Activated CD4-positive, alpha-beta T cell treated with anti-CD3 and anti-CD28 coated beads, Interleukin-10, Interleukin-2, amounts not matched to agents 100 ng/mL and 50 ng/mL, durations not matched to agents 16 hours and 8 hours (primary cell): ENCODE data around the gene EPM2AIP1.

ENCODE experiments used
- DNase-seq: peaks from one replicate; pipeline ENCODE4 v3.0.0-alpha.2; 2020

Gene EPM2AIP1

DNA sequence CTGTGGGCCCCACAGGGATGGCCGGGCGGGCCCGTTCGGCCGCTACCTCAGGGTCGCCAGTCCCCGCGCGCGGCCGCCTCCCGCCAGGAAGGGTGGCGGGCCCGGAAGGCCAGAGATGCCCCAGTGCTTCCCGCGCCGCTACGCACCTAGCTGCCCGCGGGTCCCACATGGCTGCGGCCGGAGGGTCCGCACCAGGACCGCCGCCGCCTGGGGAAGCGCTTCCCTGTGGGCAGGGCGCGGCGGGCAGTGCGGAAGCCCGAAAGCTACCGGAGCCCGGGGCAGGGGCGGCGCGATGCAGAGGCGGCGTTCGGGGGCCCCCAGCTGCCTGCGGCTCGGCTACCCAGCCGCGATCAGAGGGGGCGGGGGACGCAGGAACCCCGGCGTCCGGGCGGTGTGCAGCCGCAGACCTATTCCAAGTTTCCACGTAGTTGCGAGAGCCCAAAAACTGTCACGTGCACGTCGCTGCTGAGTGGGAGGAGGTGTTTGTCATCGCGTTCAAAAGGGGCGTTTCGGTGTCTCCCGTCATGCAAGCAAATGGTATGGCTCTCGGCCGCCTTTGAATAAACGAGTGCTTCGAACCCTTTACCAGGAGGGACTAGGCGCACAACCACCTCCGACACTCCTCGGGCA lies 48.2 kb downstream of the EPM2AIP1 start, which contains the start of gene TRANK1:
TSS of gene TRANK1 (minus strand) at position 414 of the 630 bp plus-strand sequence. CDS start at position 169, 245 bp downstream.
- peak; percentile 73 for DNase-seq

GRCh38 chr3:36944012-36944640 lies 48.8 kb downstream of the EPM2AIP1 start:
- DNase-seq: peak; percentile 22

DNA sequence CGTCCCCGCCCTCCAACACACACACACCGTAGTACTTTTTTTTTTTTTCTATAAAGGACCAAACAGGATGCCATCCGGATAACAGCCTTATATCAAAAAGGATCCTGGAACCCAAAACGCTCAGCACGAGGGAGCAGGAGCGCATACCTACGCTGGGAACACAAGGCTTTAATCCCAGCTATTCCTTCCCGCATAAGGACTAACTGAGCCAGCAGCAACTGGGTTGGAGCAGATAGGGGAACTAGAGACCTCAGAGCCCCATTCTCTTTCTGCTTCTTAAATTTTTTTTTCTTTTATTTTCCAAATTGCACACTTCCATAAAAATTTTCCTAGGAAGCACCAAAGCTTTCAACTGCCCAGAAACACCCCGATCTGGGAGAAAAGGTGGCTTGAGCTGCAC lies 49.3 kb downstream of the EPM2AIP1 start:
- no peak for DNase-seq

DNA sequence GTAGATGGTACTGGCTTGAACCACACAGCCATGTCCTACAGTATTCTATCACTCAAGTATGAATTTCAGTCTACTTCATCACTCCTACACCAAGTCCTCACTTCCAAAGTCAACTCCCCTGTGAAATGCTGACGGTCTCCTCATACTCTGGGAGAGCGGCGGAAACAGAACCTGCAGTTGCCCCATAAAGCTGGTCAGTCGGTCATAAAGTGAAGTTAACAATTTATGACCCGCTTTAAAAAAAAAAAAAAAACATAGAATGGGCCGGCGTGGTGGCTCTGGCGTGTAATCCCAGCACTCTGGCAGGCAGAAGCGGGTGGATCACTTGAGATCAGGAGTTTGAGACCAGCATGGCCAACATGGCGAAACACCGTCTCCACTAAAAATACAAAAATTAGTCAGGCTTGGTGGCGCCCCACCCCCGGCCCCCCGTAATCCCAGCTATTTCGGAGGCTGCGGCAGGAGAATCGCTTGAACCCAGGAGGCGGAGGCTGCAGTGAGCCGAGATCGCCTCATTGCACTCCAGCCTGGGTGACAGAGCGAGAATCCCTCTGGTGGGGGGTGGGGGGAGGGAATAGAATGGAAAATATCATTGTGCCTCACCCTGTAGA lies 50.2 kb downstream of the EPM2AIP1 start:
- DNase-seq: no peak

GRCh38 chr3:36941658-36942057 lies 51.3 kb downstream of the EPM2AIP1 start:
- DNase-seq: no peak

GRCh38 chr3:36941162-36941561 lies 51.8 kb downstream of the EPM2AIP1 start:
- no peak for DNase-seq

- no peak for DNase-seq
These were observed 55.4 kb downstream of the EPM2AIP1 start for GRCh38 chr3:36937492-36937891.
